ENCODE measurements around the gene DNAH14. TPM values are rescaled to one million over a fixed set of nuclear protein-coding genes. Genes with fewer than 3 reads are reported as not detected.
"Not testable (repeated sequence)": the region's sequence is repeated elsewhere in the genome, so short reads cannot be mapped to it uniquely, and the experiment has no call there.

Gene DNAH14
- total RNA-seq, 8 experiments from 2014 or later = 19.3 to 153 (median 52.7) TPM

- no peaks in the 10 kb centered on the region for H3K4me1 ChIP-seq (replicated peaks in 1 of 2)
- ATAC-seq (replicated peaks in 6 of 8) = no peak
- no peak overlapping the region for H3K4me3 ChIP-seq
- in situ Hi-C loops (cut with MboI; ENCODE audit: low pct_unique_long_range_greater_than_20kb in 2 of 9, low sequenced_read_pairs in 9 of 9, unreplicated experiment in 9 of 9) = loop anchor here in 2 of 9 experiments (25.0 kb wide), 1 partner anchor 388 kb away; no protein-coding TSS in a partner anchor
- H3K27ac ChIP-seq = no peak overlapping the region
- 68 to 100% (median 88%) methylated on average over 1 to 3 of the region's 3 CpGs for WGBS, 10 experiments
Observed at GRCh38 chr1:224900062-224900630, 29.3 kb upstream of the DNAH14 start.

GRCh38 chr1:224901087-224901810 is 28.2 kb upstream of the DNAH14 start:
- H3K27ac ChIP-seq = no peak overlapping the region
- no peak for ATAC-seq (replicated peaks in 6 of 8)
- no peaks in the 10 kb centered on the region for H3K4me1 ChIP-seq (replicated peaks in 1 of 2)
- WGBS, 10 experiments = 25 to 100% (median 83%) methylated on average over 1 to 5 of the region's 5 CpGs; no CpG with 5 or more reads in 1 of the 10 experiments
- no peak overlapping the region for H3K4me3 ChIP-seq
- in situ Hi-C loops (cut with MboI; ENCODE audit: low pct_unique_long_range_greater_than_20kb in 2 of 9, low sequenced_read_pairs in 9 of 9, unreplicated experiment in 9 of 9) = loop anchor here in 2 of 9 experiments (25.0 kb wide), 1 partner anchor 389 kb away; no protein-coding TSS in a partner anchor

- 39 to 94% (median 70%) methylated on average over 1 to 2 of the region's 2 CpGs; no CpG with 5 or more reads in 1 of the 10 experiments for WGBS, 10 experiments
- no peak for ATAC-seq (replicated peaks in 6 of 8)
- in situ Hi-C loops (cut with MboI; ENCODE audit: low pct_unique_long_range_greater_than_20kb in 2 of 9, low sequenced_read_pairs in 9 of 9, unreplicated experiment in 9 of 9) = loop anchor here in 2 of 9 experiments (25.0 kb wide), 1 partner anchor 392 kb away; no protein-coding TSS in a partner anchor
- Histone ChIP-seq H3K4me3 (no peak overlapping the region), H3K4me1 (replicated peaks in 1 of 2) (no peaks in the 10 kb centered on the region), H3K27ac (no peak overlapping the region)
Observed at GRCh38 chr1:224903955-224904354, 25.5 kb upstream of the DNAH14 start.

GRCh38 chr1:224906340-224906739 is 23.1 kb upstream of the DNAH14 start:
- in situ Hi-C loops (cut with MboI; ENCODE audit: low pct_unique_long_range_greater_than_20kb in 2 of 9, low sequenced_read_pairs in 9 of 9, unreplicated experiment in 9 of 9) = loop anchor here in 2 of 9 experiments (25.0 kb wide), 1 partner anchor 394 kb away; no protein-coding TSS in a partner anchor
- WGBS, 10 experiments = 50 to 89% (median 82%) methylated on average over 1 of the region's 1 CpG; no CpG with 5 or more reads in 4 of the 10 experiments
- no peaks in the 10 kb centered on the region for H3K4me1 ChIP-seq (replicated peaks in 1 of 2)
- H3K4me3 ChIP-seq = no peak overlapping the region
- H3K27ac ChIP-seq = no peak overlapping the region
- ATAC-seq (replicated peaks in 6 of 8) = no peak

GRCh38 chr1:224911217-224911616 is 18.3 kb upstream of the DNAH14 start:
- no peak overlapping the region for H3K4me3 ChIP-seq
- in situ Hi-C loops (cut with MboI; ENCODE audit: low pct_unique_long_range_greater_than_20kb in 2 of 9, low sequenced_read_pairs in 9 of 9, unreplicated experiment in 9 of 9) = loop anchor here in 2 of 9 experiments (25.0 kb wide), 1 partner anchor 399 kb away; no protein-coding TSS in a partner anchor
- no peak overlapping the region for H3K27ac ChIP-seq
- H3K4me1 ChIP-seq (replicated peaks in 1 of 2) = no peaks in the 10 kb centered on the region
- no peak for ATAC-seq (replicated peaks in 6 of 8)

GRCh38 chr1:224914292-224914900 is 15.1 kb upstream of the DNAH14 start:
- Histone ChIP-seq H3K27ac (no peak overlapping the region), H3K4me1 (replicated peaks in 1 of 2) (no peaks in the 10 kb centered on the region), H3K4me3 (no peak overlapping the region)
- WGBS, 10 experiments = 0 to 83% (median 63%) methylated on average over 1 of the region's 1 CpG; no CpG with 5 or more reads in 3 of the 10 experiments
- in situ Hi-C loops (cut with MboI; ENCODE audit: low pct_unique_long_range_greater_than_20kb in 2 of 9, low sequenced_read_pairs in 9 of 9, unreplicated experiment in 9 of 9) = loop anchor here in 2 of 9 experiments (25.0 kb wide), 1 partner anchor 402 kb away; no protein-coding TSS in a partner anchor
- no peak for ATAC-seq (replicated peaks in 6 of 8)

- H3K4me3 ChIP-seq = no peak overlapping the region
- H3K4me1 ChIP-seq (replicated peaks in 1 of 2) = no peaks in the 10 kb centered on the region
- H3K27ac ChIP-seq = no peak overlapping the region
- 58 to 100% (median 93%) methylated on average over 1 to 4 of the region's 4 CpGs; no CpG with 5 or more reads in 1 of the 10 experiments for WGBS, 10 experiments
- no peak for ATAC-seq (replicated peaks in 6 of 8)
- in situ Hi-C loops (cut with MboI; ENCODE audit: low pct_unique_long_range_greater_than_20kb in 2 of 9, low sequenced_read_pairs in 9 of 9, unreplicated experiment in 9 of 9) = loop anchor here in 3 of 9 experiments (5.0 to 25.0 kb wide), 2 partner anchors 402 to 407 kb away; no protein-coding TSS in a partner anchor
Observed at GRCh38 chr1:224919508-224919907, 10.0 kb upstream of the DNAH14 start.

GRCh38 chr1:224920930-224921329 is 8.5 kb upstream of the DNAH14 start:
- in situ Hi-C loops (cut with MboI; ENCODE audit: low pct_unique_long_range_greater_than_20kb in 2 of 9, low sequenced_read_pairs in 9 of 9, unreplicated experiment in 9 of 9) = loop anchor here in 3 of 9 experiments (10.0 to 25.0 kb wide), 2 partner anchors 406 to 409 kb away; no protein-coding TSS in a partner anchor

GRCh38 chr1:224921354-224921753 is 8.1 kb upstream of the DNAH14 start:
- WGBS, 10 experiments = 92 to 100% (median 97%) methylated on average over 1 to 3 of the region's 3 CpGs
- Histone ChIP-seq H3K4me3 (no peak overlapping the region), H3K27ac (no peak overlapping the region), H3K4me1 (replicated peaks in 1 of 2) (no peaks in the 10 kb centered on the region)
- ATAC-seq (replicated peaks in 6 of 8) = no peak
- in situ Hi-C loops (cut with MboI; ENCODE audit: low pct_unique_long_range_greater_than_20kb in 2 of 9, low sequenced_read_pairs in 9 of 9, unreplicated experiment in 9 of 9) = loop anchor here in 3 of 9 experiments (10.0 to 25.0 kb wide), 2 partner anchors 407 to 409 kb away; no protein-coding TSS in a partner anchor

More at GRCh38 chr1:224920930-224921329, 8.5 kb upstream of the DNAH14 start:
- no peak for ATAC-seq (replicated peaks in 6 of 8)
- H3K4me1 ChIP-seq (replicated peaks in 1 of 2) = no peaks in the 10 kb centered on the region
- no peak overlapping the region for H3K27ac ChIP-seq
- H3K4me3 ChIP-seq = no peak overlapping the region

- ATAC-seq (replicated peaks in 6 of 8) = peak; percentile 72 to 95 (median 90)
- 0 to 70% (median 21%) methylated on average over 1 to 5 of the region's 5 CpGs; no CpG with 5 or more reads in 1 of the 10 experiments for WGBS, 10 experiments
- H3K4me3 ChIP-seq = no peak overlapping the region
- in situ Hi-C loops (cut with MboI; ENCODE audit: low pct_unique_long_range_greater_than_20kb in 2 of 9, low sequenced_read_pairs in 9 of 9, unreplicated experiment in 9 of 9) = loop anchor here in 3 of 9 experiments (10.0 to 25.0 kb wide), 2 partner anchors 408 to 410 kb away; no protein-coding TSS in a partner anchor
- H3K27ac ChIP-seq = no peak overlapping the region
- H3K4me1 ChIP-seq (replicated peaks in 1 of 2) = no peaks in the 10 kb centered on the region
Observed at GRCh38 chr1:224922404-224923164, 6.9 kb upstream of the DNAH14 start.

GRCh38 chr1:224923726-224924125 is 5.7 kb upstream of the DNAH14 start:
- in situ Hi-C loops (cut with MboI; ENCODE audit: low pct_unique_long_range_greater_than_20kb in 2 of 9, low sequenced_read_pairs in 9 of 9, unreplicated experiment in 9 of 9) = loop anchor here in 3 of 9 experiments (10.0 to 25.0 kb wide), 2 partner anchors 409 to 411 kb away; no protein-coding TSS in a partner anchor
- Histone ChIP-seq H3K27ac (no peak overlapping the region), H3K4me1 (replicated peaks in 1 of 2) (no peaks in the 10 kb centered on the region), H3K4me3 (no peak overlapping the region)
- 13 to 83% (median 67%) methylated on average over 1 to 4 of the region's 4 CpGs for WGBS, 10 experiments
- ATAC-seq (replicated peaks in 6 of 8) = no peak

- ATAC-seq (replicated peaks in 6 of 8); H3K4me3 ChIP-seq; H3K4me1 ChIP-seq (replicated peaks in 1 of 2); H3K27ac ChIP-seq: not testable (repeated sequence)
- in situ Hi-C loops (cut with MboI; ENCODE audit: low pct_unique_long_range_greater_than_20kb in 2 of 9, low sequenced_read_pairs in 9 of 9, unreplicated experiment in 9 of 9) = loop anchor here in 1 of 9 experiments (10.0 kb wide), 1 partner anchor 413 kb away; no protein-coding TSS in a partner anchor
- 33 to 100% (median 98%) methylated on average over 1 to 3 of the region's 3 CpGs; no CpG with 5 or more reads in 4 of the 10 experiments for WGBS, 10 experiments
Observed at GRCh38 chr1:224927631-224928030, 1.8 kb upstream of the DNAH14 start.

Data from motor neuron (in vitro differentiated cells).